C4-2B (cell line): ENCODE measurements around the gene DBR1.

Experiments
- CTCF ChIP-seq: fragments of 450-650 bp; conservative IDR thresholded peaks from 2 replicates; pipeline ENCODE4 v1.5.1; 2017; ENCODE audit warnings: mild to moderate bottlenecking
- ZFX ChIP-seq: fragments of 450-650 bp; IDR thresholded peaks from 2 replicates; pipeline ENCODE4 v1.6.1; 2017

GRCh38 chr3:138180375-138181029 lies 5.8 kb upstream of the DBR1 start:
- TF ChIP-seq CTCF (peak; percentile 90), ZFX (no peak)
